Measurements from ENCODE around the gene RNF207. TPM values are rescaled to one million over a fixed set of nuclear protein-coding genes. Genes with fewer than 3 reads are reported as not detected.

The RNF207 gene
- total and polyA plus RNA-seq, 5 donors from 2014 or later, result 0.08 to 8.4 (median 0.48) TPM

DNA sequence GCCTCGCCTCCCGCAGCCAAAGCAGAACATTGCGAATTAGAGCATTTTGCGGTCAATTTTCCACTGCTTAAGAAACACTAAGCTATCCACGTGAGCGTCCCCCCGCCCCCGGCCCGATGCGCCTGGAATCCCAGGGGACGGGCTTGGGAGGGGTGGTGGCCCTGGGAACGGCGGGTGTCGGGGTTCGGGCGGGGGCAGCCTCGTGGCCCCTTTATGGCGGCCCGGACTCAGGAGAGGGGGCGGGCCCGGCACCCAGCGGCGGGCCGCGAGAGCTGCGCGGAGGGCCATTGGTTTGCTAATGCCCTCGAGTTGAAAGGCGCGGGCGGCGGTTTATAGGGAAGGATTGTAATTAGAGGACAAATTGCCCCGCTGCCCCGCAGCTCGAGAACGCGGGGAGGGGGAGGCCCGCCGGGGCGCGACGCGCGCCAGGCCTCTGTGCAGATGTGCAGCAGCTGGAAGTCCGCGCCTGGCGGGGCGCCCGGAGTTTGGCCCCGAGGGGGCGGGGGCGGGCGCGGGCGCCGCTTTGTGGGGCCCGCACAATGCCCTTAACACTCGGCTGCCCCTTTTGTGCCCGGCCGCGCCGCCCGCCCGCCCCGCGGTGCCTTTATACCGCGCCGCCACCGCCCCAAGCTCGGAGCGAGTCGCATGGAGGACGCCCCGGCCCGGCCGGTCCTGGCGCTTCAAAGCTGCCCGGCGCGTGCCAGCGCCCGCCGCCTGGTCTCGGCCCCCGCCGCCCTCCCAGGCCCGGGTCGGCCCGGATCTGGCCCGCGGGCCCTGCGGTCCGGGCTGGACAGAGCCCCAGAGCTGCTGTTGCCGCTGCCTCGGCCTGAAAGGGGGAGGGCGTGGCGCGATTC lies 36.2 kb downstream of the RNF207 start:
- H3K36me3 ChIP-seq (ENCODE audit: control insufficient read depth, insufficient read depth, low read length), result no peaks in the 10 kb centered on the region
- DNase-seq (no peak), ATAC-seq (ENCODE audit: low read depth in 2 of 2) (no peak)
- no peak overlapping the region for H3K4me3 ChIP-seq (ENCODE audit: low read depth, low read length)
- H3K27ac ChIP-seq (ENCODE audit: insufficient read depth, low read length, poor library complexity, severe bottlenecking), result no peak overlapping the region
- Mint-ChIP-seq H3K4me3 (no peak overlapping the region), H3K27ac (no peak overlapping the region), H3K27me3 (peaks cover 57% of the 10 kb centered on the region), H3K4me1 (peaks cover 0 to 24% (median 15%) of the 10 kb centered on the region in 4 donors), H3K36me3 (no peaks in the 10 kb centered on the region), H3K9me3 (peaks cover 0 to 2% (median 0%) of the 10 kb centered on the region in 7 donors)
- H3K27me3 ChIP-seq (ENCODE audit: control insufficient read depth, insufficient read depth, low read length), result peaks cover 15% of the 10 kb centered on the region
- H3K9me3 ChIP-seq (ENCODE audit: control insufficient read depth in 2 of 2, low read length in 2 of 2), result no peaks in the 10 kb centered on the region
- peaks cover 21% of the 10 kb centered on the region for H3K4me1 ChIP-seq (ENCODE audit: control insufficient read depth, insufficient read depth, low read length, poor library complexity, severe bottlenecking)

DNA sequence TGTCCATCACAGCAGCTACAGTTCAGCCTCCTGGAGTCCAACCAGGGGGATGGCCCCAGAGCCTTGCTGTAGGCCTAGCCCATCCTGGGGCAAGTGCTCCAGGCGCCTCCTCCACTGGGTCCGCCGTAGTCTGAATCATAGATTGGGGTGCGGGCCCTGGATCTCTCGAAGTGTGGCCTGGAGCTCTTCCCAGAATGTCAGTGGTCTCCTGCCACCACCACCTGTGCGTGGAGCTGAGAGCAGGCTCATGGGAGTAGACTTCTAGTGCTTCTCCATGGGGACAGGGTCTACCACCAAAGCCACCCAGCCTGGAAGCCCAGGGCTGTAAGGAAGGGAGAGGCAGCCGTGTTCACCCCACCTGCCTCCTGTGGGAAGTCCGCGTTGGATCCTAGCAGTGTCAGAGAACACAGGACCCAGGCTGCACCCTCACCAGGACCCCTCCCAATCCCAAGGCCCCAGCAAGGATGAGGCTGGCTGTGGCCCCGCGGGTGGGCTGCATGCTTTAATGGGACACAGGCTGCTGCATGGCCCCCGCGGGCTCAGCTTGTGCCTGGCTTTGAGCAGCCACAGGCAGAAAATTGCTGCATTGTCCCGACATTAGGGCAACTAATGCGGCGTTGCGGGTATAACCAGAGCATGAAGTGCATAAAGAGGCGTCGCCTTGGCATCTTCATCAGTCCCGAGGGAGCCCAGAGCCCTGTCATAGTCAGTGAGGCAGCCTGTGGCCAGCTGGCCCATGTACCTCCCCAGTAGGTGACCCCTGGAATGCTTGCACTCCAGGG lies 37.3 kb downstream of the RNF207 start:
- peaks cover 21% of the 10 kb centered on the region for H3K4me1 ChIP-seq (ENCODE audit: control insufficient read depth, insufficient read depth, low read length, poor library complexity, severe bottlenecking)
- ATAC-seq (ENCODE audit: low read depth in 2 of 2) (no peak), DNase-seq (no peak)
- no peaks in the 10 kb centered on the region for H3K36me3 ChIP-seq (ENCODE audit: control insufficient read depth, insufficient read depth, low read length)
- H3K9me3 ChIP-seq (ENCODE audit: control insufficient read depth in 2 of 2, low read length in 2 of 2), result no peaks in the 10 kb centered on the region
- peaks cover 0 to 2% (median 0%) of the 10 kb centered on the region in 7 donors for H3K9me3 Mint-ChIP-seq
- peaks cover 23% of the 10 kb centered on the region for H3K27me3 ChIP-seq (ENCODE audit: control insufficient read depth, insufficient read depth, low read length)
- peaks cover 0 to 24% (median 16%) of the 10 kb centered on the region in 4 donors for H3K4me1 Mint-ChIP-seq
- no peak overlapping the region for H3K4me3 ChIP-seq (ENCODE audit: low read depth, low read length)
- no peak overlapping the region for H3K27ac Mint-ChIP-seq
- H3K36me3 Mint-ChIP-seq, result no peaks in the 10 kb centered on the region
- no peak overlapping the region for H3K27ac ChIP-seq (ENCODE audit: insufficient read depth, low read length, poor library complexity, severe bottlenecking)
- H3K4me3 Mint-ChIP-seq, result peak overlapping the region in 1 of 4 donors; percentile 78
- peaks cover 69% of the 10 kb centered on the region for H3K27me3 Mint-ChIP-seq

DNA sequence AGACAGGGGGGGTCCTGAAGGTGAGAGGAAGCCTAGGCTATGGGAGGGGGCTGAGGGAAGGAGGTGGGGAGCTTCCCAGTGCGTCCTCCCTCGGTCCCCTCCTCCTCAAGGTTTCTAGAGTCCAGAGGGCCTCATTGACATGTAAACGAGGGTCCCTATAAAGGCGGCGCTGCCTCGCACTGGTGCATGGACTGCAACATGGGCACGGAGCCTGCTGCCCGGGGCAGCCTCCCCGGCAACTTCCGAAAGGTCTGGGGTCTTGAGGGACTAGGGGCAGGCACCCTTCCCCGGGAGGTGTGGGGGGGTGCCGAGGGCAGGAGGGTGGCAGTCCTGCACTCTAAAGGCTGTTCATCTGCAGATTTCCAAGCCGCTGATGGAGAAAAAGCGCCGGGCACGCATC lies 38.1 kb downstream of the RNF207 start, which contains the start of gene HES3:
Gene HES3 (plus strand): TSS at position 187 of the 400 bp plus-strand sequence. CDS start 187 bp downstream, at position 374.
- H3K27ac Mint-ChIP-seq, result no peak within 1 kb of the TSS
- H3K27ac ChIP-seq (ENCODE audit: insufficient read depth, low read length, poor library complexity, severe bottlenecking), result no peak within 1 kb of the TSS
- H3K4me3 ChIP-seq (ENCODE audit: low read depth, low read length), result no peak within 1 kb of the TSS
- DNase-seq (no peak), ATAC-seq (ENCODE audit: low read depth in 2 of 2) (no peak)
- peaks cover 26% of the 10 kb centered on the region for H3K27me3 ChIP-seq (ENCODE audit: control insufficient read depth, insufficient read depth, low read length)
- H3K27me3 Mint-ChIP-seq, result peaks cover 71% of the 10 kb centered on the region
- H3K9me3 Mint-ChIP-seq, result peaks cover 0 to 2% (median 0%) of the 10 kb centered on the region in 7 donors
- peaks cover 22% of the 10 kb centered on the region for H3K4me1 ChIP-seq (ENCODE audit: control insufficient read depth, insufficient read depth, low read length, poor library complexity, severe bottlenecking)
- H3K36me3 Mint-ChIP-seq, result no peaks in the 10 kb centered on the region
- no peaks in the 10 kb centered on the region for H3K36me3 ChIP-seq (ENCODE audit: control insufficient read depth, insufficient read depth, low read length)
- H3K4me3 Mint-ChIP-seq, result peak within 1 kb of the TSS in 2 of 4 donors; percentile 60 to 78
- H3K9me3 ChIP-seq (ENCODE audit: control insufficient read depth in 2 of 2, low read length in 2 of 2), result no peaks in the 10 kb centered on the region
- H3K4me1 Mint-ChIP-seq, result peaks cover 0 to 24% (median 16%) of the 10 kb centered on the region in 4 donors

DNA sequence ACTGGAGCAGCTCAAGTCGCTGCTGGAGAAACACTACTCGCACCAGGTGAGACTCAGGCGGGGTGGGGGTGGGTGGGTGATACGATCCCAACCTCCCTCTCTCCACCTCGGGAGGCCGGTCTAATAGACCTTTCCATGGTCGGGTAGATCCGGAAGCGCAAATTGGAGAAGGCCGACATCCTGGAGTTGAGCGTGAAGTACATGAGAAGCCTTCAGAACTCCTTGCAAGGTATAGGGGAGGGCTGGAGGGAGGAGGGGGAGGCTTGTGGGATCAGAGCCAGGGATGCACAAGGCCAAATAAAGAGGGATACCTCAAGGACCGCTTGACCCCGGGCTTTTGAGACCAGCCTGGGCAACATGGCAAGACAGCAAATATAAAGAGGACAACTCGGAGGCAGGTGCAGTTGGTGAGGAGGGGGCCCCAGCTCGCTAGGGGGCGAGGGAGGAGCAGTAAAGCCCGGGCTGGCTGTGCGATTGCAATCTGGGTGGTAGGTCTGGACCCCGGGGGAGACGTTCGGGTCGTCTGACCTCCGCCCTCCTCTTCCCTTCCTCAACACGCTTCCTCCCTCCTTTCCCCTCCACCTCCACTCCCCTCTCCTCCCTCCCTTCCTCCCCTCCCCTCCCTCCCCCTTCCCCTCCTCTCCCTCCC lies 38.6 kb downstream of the RNF207 start:
- no peak for ATAC-seq (ENCODE audit: low read depth in 2 of 2)
- H3K4me3 ChIP-seq (ENCODE audit: low read depth, low read length), result no peak overlapping the region
- H3K27ac Mint-ChIP-seq, result no peak overlapping the region
- peaks cover 25% of the 10 kb centered on the region for H3K4me1 ChIP-seq (ENCODE audit: control insufficient read depth, insufficient read depth, low read length, poor library complexity, severe bottlenecking)
- H3K9me3 ChIP-seq (ENCODE audit: control insufficient read depth in 2 of 2, low read length in 2 of 2), result no peaks in the 10 kb centered on the region
- no peaks in the 10 kb centered on the region for H3K36me3 Mint-ChIP-seq
- H3K27me3 ChIP-seq (ENCODE audit: control insufficient read depth, insufficient read depth, low read length), result peaks cover 24% of the 10 kb centered on the region
- no peak for DNase-seq
- peak overlapping the region in 2 of 4 donors; percentile 4 to 60 for H3K4me3 Mint-ChIP-seq
- peaks cover 0 to 2% (median 0%) of the 10 kb centered on the region in 7 donors for H3K9me3 Mint-ChIP-seq
- H3K36me3 ChIP-seq (ENCODE audit: control insufficient read depth, insufficient read depth, low read length), result no peaks in the 10 kb centered on the region
- peaks cover 66% of the 10 kb centered on the region for H3K27me3 Mint-ChIP-seq
- H3K4me1 Mint-ChIP-seq, result peaks cover 0 to 24% (median 16%) of the 10 kb centered on the region in 4 donors
- no peak overlapping the region for H3K27ac ChIP-seq (ENCODE audit: insufficient read depth, low read length, poor library complexity, severe bottlenecking)

DNA sequence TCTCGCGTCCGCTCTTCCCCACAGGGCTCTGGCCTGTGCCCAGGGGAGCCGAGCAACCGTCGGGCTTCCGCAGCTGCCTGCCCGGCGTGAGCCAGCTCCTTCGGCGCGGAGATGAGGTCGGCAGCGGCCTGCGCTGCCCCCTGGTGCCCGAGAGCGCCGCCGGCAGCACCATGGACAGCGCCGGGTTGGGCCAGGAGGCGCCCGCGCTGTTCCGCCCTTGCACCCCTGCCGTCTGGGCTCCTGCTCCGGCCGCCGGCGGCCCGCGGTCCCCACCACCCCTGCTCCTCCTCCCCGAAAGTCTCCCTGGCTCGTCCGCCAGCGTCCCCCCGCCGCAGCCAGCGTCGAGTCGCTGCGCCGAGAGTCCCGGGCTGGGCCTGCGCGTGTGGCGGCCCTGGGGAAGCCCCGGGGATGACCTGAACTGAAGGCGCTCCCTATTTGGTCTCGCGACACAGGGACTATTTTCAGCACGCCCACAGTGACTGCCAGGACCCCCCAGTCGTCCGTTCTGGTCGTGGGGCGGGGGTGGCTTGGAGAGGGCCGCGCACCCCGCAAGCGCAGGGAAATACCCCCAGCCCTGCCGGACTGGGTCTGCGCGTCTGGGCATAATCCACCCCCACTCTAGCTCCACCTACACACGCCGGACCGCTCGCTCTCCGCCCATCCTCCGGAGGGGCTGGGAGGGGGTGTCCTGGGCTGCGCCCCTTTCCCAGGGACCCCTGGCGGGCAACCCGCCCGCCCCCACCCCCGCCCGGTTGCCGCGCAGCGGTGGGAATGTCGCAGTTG lies 39.4 kb downstream of the RNF207 start:
- peak; percentile 65 to 79 (median 76) for DNase-seq
- peak; percentile 68 for ATAC-seq (ENCODE audit: low read depth in 2 of 2)
- H3K9me3 ChIP-seq (ENCODE audit: control insufficient read depth in 2 of 2, low read length in 2 of 2), result no peaks in the 10 kb centered on the region
- no peak overlapping the region for H3K27ac ChIP-seq (ENCODE audit: insufficient read depth, low read length, poor library complexity, severe bottlenecking)
- H3K36me3 ChIP-seq (ENCODE audit: control insufficient read depth, insufficient read depth, low read length), result no peaks in the 10 kb centered on the region
- H3K27ac Mint-ChIP-seq, result no peak overlapping the region
- H3K4me3 Mint-ChIP-seq, result no peak overlapping the region
- no peak overlapping the region for H3K4me3 ChIP-seq (ENCODE audit: low read depth, low read length)
- peaks cover 21% of the 10 kb centered on the region for H3K27me3 ChIP-seq (ENCODE audit: control insufficient read depth, insufficient read depth, low read length)
- H3K4me1 Mint-ChIP-seq, result peaks cover 0 to 26% (median 15%) of the 10 kb centered on the region in 4 donors
- peaks cover 62% of the 10 kb centered on the region for H3K27me3 Mint-ChIP-seq
- H3K36me3 Mint-ChIP-seq, result no peaks in the 10 kb centered on the region
- peaks cover 0 to 2% (median 0%) of the 10 kb centered on the region in 7 donors for H3K9me3 Mint-ChIP-seq
- H3K4me1 ChIP-seq (ENCODE audit: control insufficient read depth, insufficient read depth, low read length, poor library complexity, severe bottlenecking), result peaks cover 25% of the 10 kb centered on the region

DNA sequence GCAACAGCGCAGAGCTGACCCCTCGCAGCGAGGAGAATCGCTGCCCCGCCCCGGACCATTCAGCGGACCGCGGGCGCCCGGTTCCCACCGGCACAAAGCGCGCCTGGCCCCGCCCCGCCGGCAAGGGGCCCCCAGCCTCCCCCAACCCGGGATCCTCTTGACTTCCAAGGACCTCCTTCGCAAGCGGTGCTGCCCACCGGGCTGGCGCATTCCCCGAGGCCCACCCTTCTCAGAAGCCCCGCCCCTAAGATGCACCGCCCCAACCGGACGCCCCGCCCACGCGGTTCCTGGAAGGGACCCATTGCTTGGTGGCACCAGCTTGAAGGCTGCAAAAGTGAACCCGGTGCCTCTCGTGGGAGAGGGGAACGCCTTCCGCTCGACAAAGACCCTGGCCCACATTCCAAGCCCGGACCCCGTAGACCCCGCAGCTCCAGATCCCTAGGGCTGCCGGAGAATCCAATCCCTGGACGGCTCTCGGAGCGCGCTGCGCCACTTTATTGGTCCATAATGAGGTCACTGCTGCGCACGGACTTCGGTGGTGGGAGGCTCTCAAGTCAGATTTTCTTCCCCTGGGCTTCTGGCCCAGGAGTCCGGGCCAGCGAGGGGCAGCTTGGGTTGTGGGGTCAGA lies 40.1 kb downstream of the RNF207 start:
- H3K9me3 ChIP-seq (ENCODE audit: control insufficient read depth in 2 of 2, low read length in 2 of 2), result no peaks in the 10 kb centered on the region
- Mint-ChIP-seq H3K27me3 (peaks cover 62% of the 10 kb centered on the region), H3K9me3 (peaks cover 0 to 2% (median 0%) of the 10 kb centered on the region in 7 donors), H3K27ac (no peak overlapping the region), H3K36me3 (no peaks in the 10 kb centered on the region), H3K4me3 (peak overlapping the region in 2 of 4 donors; percentile 15 to 94), H3K4me1 (peaks cover 0 to 26% (median 14%) of the 10 kb centered on the region in 4 donors)
- peaks cover 25% of the 10 kb centered on the region for H3K4me1 ChIP-seq (ENCODE audit: control insufficient read depth, insufficient read depth, low read length, poor library complexity, severe bottlenecking)
- ATAC-seq (ENCODE audit: low read depth in 2 of 2), result no peak
- no peak overlapping the region for H3K4me3 ChIP-seq (ENCODE audit: low read depth, low read length)
- no peaks in the 10 kb centered on the region for H3K36me3 ChIP-seq (ENCODE audit: control insufficient read depth, insufficient read depth, low read length)
- peak in 2 of 3 donors; percentile 32 to 55 for DNase-seq
- no peak overlapping the region for H3K27ac ChIP-seq (ENCODE audit: insufficient read depth, low read length, poor library complexity, severe bottlenecking)
- peaks cover 19% of the 10 kb centered on the region for H3K27me3 ChIP-seq (ENCODE audit: control insufficient read depth, insufficient read depth, low read length)
